Stimulated activated effector memory CD8-positive, alpha-beta T cell treated with anti-CD3 and anti-CD28 coated beads, Interleukin-12 subunit alpha, Interleukin-12 subunit beta, amount 100 ng/mL, for 72 hours (primary cell): ENCODE measurements around the gene LHX6.

Source experiments
- ATAC-seq: fragments of 150-1000 bp; cut with Tn5 transposase; 2 replicates; pipeline ENCODE4 v1.10.0; 2021
- DNase-seq, 2 donors: peaks; one replicate each; pipeline ENCODE4 v3.0.0; 2021 to 2022; ENCODE audit warnings: low spot score in 2 of 2
- H3K27ac Mint-ChIP-seq: one replicate; pipeline ENCODE4 v1.8.0; 2022; ENCODE audit warnings: mild to moderate bottlenecking, mixed read lengths
- H3K36me3 Mint-ChIP-seq: one replicate; pipeline ENCODE4 v1.8.0; 2022; ENCODE audit warnings: mild to moderate bottlenecking, mixed read lengths
- H3K4me1 Mint-ChIP-seq: one replicate; pipeline ENCODE4 v1.8.0; 2022; ENCODE audit warnings: mixed read lengths
- H3K4me3 Mint-ChIP-seq: one replicate; pipeline ENCODE4 v1.8.0; 2022; ENCODE audit warnings: mild to moderate bottlenecking, mixed read lengths
- H3K9me3 Mint-ChIP-seq: one replicate; pipeline ENCODE4 v1.8.0; 2022; ENCODE audit warnings: mixed read lengths

LHX6 gene

DNA sequence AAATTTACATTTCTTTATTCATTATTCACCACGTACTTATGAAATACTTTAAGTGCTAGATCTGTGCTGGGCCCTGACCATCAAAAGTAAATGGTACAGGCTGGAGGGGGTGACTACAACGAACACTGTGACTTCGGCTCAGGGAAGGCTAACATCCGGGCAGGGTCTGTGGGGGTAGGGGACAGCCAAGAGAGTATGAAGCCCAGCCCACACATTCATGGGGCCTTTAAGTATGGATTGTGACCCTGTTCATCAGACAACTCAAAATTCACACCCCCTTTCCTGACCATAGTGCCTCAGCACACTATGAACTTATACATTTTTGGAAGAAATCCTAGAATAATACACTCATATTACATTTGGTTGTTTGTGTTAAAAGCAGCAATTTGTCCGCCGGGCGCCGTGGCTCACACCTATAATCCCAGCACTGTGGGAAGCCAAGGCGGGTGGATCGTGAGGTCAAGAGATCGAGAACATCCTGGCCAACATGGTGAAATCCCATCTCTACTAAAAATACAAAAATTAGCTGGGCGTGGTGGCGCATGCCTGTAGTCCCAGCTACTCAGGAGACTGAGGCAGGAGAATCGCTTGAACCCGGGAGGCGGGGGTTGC lies 35.7 kb downstream of the LHX6 start:
- Mint-ChIP-seq H3K9me3 (no peaks in the 10 kb centered on the region), H3K4me1 (no peaks in the 10 kb centered on the region), H3K4me3 (no peak overlapping the region), H3K36me3 (no peaks in the 10 kb centered on the region), H3K27ac (no peak overlapping the region)
- ATAC-seq (no peak), DNase-seq (no peak)

DNA sequence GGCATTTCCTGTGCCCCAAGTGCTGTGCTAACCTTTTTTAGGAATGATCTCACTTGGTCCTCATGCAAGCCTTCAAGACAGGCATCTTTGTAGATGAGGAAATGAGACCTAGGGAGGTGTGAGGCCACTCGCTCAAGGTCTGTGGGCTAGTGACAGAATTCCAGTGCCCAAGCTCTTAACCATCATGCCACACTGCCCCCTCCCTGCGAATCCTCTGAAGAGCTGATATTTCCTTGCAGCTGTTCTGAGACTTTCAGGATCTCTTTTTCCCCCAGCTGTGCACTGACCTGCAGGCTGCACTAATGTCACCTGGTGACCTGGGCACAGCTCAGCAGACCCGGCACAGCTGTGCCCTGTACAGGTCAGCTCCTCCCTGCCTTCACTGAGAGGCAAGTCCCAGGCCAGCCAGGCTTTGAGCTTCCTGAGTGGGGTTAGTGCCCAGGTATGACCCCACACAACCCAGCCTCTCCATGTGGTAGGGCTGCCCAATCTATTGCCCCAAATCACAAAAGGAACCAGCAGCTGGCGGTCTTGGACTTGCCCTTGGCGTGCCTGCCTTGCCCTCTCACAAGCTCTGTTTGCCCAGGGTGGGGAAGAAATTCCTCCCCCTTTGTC lies 36.4 kb downstream of the LHX6 start:
- Mint-ChIP-seq H3K4me1 (no peaks in the 10 kb centered on the region), H3K36me3 (no peaks in the 10 kb centered on the region), H3K9me3 (no peaks in the 10 kb centered on the region), H3K4me3 (no peak overlapping the region), H3K27ac (no peak overlapping the region)
- ATAC-seq (no peak), DNase-seq (no peak)

DNA sequence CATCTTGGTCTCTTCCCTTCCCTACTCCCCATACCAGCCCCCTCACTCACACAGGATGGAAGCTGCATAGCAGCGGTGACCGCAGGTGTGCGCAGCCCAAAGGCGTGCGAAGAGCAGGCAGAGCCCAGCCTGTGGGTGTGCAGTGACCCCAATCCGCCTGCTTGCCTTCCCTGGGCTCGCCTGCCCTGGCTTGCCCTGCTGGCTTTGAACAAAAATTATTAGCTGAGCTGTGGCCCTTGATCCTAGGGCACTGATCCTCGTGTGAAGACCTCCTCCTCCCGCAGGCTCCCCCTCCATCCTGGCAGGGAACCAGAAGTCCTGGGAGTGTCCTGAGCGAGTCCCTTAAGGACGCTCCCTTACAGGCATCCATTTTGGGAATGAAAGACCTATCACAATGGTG lies 37.2 kb downstream of the LHX6 start:
- Mint-ChIP-seq H3K36me3 (no peaks in the 10 kb centered on the region), H3K9me3 (no peaks in the 10 kb centered on the region), H3K4me1 (no peaks in the 10 kb centered on the region), H3K27ac (no peak overlapping the region), H3K4me3 (no peak overlapping the region)
- ATAC-seq = no peak
- DNase-seq = no peak

DNA sequence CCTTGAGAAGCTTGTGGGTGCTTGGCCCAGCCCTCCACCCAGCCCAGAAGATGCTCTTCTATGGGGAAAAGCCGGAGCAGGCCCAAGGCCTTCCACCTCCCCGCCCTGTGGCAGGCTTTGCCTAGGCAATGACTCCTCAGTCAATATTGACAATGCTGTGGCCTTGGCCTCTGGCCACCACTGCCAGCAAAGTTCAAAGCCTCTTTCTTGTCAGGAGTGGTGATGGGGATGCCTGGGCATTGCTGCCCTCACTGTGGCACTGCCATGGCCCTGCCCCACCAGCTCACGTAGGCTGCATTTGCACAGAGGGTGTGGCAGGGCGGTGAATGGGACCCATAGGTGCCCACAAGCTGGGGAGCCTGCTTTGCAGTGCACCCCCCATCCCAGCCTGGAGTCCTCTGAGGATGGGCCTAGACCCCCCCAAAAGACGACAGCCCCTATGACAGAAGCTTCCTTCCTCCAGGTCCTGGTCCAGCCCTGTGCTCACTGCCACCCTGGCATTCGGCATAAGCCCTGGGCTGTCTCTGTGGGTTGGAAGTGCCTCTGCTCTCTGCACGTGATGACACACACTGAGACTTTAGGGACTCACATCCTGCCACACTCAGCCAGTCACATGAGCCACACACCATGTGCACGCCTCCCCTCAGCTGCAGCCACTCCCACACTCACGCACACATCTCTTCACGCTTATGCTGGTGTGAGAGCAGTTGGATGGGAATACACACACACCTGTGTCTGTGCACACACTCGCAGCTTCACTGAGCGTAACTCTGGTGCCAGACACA lies 38.0 kb downstream of the LHX6 start:
- Mint-ChIP-seq H3K4me3 (no peak overlapping the region), H3K27ac (no peak overlapping the region), H3K4me1 (no peaks in the 10 kb centered on the region), H3K9me3 (no peaks in the 10 kb centered on the region), H3K36me3 (no peaks in the 10 kb centered on the region)
- ATAC-seq = peak; percentile 74
- DNase-seq = no peak

DNA sequence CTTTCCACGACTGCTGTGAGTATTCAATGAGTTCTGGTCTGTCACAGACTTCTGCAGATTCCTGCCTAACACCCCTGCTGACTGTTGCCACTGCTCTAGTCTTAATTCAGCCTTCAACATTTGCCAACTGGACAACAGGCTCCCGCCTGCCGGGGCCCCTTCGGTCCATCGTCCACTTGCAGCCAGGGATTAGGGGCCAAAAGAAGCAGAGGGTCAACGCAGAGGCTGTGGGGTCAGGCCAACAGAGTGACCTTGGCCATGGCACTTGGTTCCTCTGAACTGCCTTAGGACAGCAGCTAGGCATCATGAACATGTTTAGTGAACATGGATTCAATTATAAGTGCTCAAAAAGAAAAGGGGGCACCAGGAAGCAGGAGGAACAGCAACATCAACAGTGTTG lies 40.4 kb downstream of the LHX6 start:
- H3K36me3 Mint-ChIP-seq = no peaks in the 10 kb centered on the region
- no peak overlapping the region for H3K4me3 Mint-ChIP-seq
- H3K4me1 Mint-ChIP-seq = no peaks in the 10 kb centered on the region
- DNase-seq = no peak
- ATAC-seq = no peak
- no peaks in the 10 kb centered on the region for H3K9me3 Mint-ChIP-seq
- H3K27ac Mint-ChIP-seq = no peak overlapping the region

DNA sequence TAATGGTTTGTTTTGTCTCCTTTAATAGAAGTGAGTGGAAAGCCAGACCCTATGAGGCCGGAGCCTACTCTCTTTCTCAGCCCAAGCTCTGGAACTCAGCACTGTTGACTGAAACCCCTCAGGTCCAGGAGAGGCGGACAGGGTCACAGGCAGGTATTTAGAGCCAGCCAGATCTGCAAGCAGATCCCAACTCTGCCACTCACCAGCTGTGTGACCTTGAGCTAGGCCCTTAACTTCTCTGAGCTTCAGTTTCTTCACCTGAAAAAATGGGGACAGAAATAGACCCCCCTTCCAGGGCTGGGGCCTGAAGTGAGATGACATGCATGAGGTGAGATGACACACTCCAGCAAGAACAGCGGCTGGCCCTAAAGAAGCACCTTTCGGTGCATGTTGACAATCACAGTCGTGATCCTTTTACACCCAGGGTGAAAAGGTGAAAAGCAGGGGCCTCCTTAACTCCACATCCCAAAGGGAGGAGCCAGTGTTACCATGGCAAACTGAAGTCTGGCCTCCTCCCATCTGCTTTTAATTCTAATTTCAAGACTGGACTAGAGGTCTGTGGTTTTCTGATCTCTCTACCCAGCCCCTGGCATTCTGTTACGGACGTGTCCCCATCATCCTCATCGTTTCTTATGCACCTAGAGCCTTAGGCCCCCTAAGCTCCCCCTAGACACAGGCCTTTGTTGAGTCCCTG lies 41.8 kb downstream of the LHX6 start:
- H3K4me1 Mint-ChIP-seq = no peaks in the 10 kb centered on the region
- no peaks in the 10 kb centered on the region for H3K9me3 Mint-ChIP-seq
- no peaks in the 10 kb centered on the region for H3K36me3 Mint-ChIP-seq
- H3K4me3 Mint-ChIP-seq = no peak overlapping the region
- ATAC-seq (no peak), DNase-seq (no peak)
- H3K27ac Mint-ChIP-seq = no peak overlapping the region

DNA sequence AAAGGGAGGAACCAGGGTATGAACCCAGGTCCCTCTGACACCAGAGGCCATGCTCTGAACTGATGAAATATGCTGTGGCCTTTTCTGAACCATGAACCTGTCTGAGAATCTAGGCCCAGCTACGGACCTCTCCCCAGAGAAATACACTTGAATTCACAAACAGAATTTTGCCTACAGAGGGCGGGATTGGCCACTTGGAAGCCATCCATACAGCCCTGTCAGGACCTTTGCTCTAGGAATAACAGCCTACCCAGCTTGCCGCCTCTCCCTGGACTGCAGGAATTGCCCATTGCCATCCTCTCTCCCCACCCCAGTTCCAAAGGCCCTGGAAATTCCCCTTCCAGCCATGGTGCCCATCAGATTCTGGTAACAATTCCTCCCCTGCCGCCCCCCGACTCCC lies 42.5 kb downstream of the LHX6 start:
- Mint-ChIP-seq H3K4me3 (no peak overlapping the region), H3K4me1 (no peaks in the 10 kb centered on the region), H3K27ac (no peak overlapping the region), H3K9me3 (no peaks in the 10 kb centered on the region), H3K36me3 (no peaks in the 10 kb centered on the region)
- no peak for DNase-seq
- ATAC-seq = no peak

DNA sequence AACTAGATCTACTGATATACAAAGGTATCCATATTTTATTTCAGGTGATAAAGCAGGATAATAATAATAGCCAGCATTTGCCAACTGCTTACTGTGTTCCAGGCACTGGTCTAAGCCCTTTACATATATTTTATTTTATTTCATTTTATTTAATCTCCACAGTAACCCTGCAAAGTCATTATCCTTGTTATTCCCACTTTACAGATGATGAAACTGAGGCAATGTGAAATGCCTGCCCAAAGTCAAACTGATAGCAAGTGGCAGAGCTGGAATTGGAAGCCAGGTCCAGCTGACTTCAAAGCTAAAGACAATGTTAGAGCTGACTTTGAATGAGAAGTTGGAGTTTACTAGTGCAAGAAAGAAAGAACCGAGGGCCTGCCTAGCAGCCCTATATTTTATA lies 44.2 kb downstream of the LHX6 start:
- ATAC-seq (no peak), DNase-seq (no peak)
- Mint-ChIP-seq H3K4me1 (no peaks in the 10 kb centered on the region), H3K4me3 (no peak overlapping the region), H3K27ac (no peak overlapping the region), H3K9me3 (no peaks in the 10 kb centered on the region), H3K36me3 (no peaks in the 10 kb centered on the region)

DNA sequence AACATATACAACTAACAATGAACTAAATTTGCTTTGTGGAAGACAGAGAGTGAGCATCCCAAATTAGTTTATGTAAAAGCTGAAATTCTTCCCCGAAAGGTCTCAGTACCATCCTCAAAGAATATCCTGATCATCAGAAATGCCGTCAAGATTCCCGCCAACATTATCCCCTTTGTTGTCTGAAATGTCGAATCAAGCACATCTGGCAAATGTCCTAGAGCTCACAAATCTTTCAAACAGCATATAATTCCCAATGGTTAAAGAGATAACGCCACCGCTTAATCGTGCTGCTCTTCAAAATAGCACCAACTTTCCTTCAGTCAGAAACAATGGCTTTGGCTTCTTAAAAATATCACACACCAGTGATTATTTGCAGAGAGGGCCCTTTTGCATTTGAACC lies 45.3 kb downstream of the LHX6 start:
- Mint-ChIP-seq H3K36me3 (no peaks in the 10 kb centered on the region), H3K9me3 (no peaks in the 10 kb centered on the region)

DNA sequence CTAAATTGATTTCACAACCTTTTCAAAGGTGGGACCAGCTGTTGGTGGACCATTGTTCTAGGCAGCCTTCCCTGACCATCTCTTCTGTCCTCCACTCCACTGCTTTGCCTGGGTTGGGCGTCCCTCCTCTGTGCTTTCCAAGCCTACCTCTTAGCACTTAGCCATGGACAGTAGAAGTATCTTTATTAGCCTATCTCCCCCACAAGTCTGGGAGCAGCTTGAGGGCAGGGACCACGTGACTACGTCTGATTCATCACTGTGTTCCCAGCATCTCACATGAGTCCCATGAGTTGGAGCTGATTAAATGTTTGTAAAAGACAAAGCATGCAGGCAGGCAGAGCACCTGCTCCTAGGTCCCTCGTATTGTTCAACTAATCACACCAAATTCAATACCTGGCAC lies 48.1 kb downstream of the LHX6 start:
- ATAC-seq (peak; percentile 28), DNase-seq (no peak)
- H3K36me3 Mint-ChIP-seq = no peaks in the 10 kb centered on the region
- no peak overlapping the region for H3K27ac Mint-ChIP-seq
- no peaks in the 10 kb centered on the region for H3K4me1 Mint-ChIP-seq
- H3K9me3 Mint-ChIP-seq = no peaks in the 10 kb centered on the region
- no peak overlapping the region for H3K4me3 Mint-ChIP-seq

More for the DNA sequence above, 45.3 kb downstream of the LHX6 start:
- Mint-ChIP-seq H3K4me1 (no peaks in the 10 kb centered on the region), H3K4me3 (no peak overlapping the region), H3K27ac (no peak overlapping the region)
- no peak for ATAC-seq
- no peak for DNase-seq

DNA sequence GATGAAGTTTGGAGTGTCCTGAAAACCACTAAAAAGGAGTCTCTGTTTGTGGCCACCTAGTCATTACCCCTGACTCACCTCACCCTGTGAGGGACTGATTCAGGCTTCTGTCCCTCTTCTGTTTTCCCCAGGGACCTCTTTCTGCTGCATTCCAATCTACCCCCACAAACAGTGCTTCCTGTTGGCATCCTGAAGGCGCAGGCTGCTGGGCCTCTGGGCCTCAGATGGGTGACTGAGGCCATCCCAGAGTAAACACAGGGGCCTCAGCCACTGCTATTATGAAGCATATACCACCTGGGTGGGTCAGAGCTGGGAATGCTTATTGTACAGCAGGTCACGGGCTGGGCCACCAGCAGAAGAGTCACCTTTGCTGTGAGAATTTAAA lies 49.1 kb downstream of the LHX6 start:
- no peaks in the 10 kb centered on the region for H3K4me1 Mint-ChIP-seq
- H3K36me3 Mint-ChIP-seq = no peaks in the 10 kb centered on the region
- DNase-seq = no peak
- H3K4me3 Mint-ChIP-seq = no peak overlapping the region
- no peak for ATAC-seq
- H3K27ac Mint-ChIP-seq = no peak overlapping the region
- no peaks in the 10 kb centered on the region for H3K9me3 Mint-ChIP-seq

DNA sequence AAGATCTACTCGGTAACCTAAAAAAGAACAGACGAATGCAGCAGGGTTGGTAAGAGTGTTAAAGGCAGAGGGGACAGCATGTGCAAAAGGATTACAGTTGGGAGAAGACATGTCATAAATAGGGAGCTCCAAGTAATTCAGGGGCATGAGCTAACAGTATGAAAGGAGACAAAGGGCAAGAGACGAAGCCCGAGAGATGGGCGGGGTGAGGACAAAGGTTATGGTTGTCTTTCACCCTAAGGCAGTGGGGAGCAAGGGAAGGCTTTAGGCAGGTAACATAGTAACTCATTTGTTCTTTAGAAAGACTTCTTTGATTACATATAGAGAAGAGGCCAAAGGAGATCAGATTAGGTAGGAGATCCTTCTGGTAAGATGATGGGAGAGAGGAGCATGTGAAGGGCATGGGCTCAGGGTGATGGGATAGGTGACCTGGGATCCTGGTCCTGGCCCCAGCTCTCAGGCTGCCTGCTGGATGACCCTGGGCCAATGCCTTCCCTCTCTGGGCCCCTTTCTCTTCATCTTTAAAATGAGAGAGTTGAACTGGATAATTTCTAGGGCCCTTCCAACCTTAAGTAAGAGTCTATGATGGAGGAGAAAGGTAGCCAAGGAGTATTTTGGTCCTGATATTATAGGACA lies 49.6 kb downstream of the LHX6 start:
- no peak for ATAC-seq
- Mint-ChIP-seq H3K4me1 (no peaks in the 10 kb centered on the region), H3K9me3 (no peaks in the 10 kb centered on the region), H3K4me3 (no peak overlapping the region), H3K36me3 (no peaks in the 10 kb centered on the region), H3K27ac (no peak overlapping the region)
- no peak for DNase-seq

DNA sequence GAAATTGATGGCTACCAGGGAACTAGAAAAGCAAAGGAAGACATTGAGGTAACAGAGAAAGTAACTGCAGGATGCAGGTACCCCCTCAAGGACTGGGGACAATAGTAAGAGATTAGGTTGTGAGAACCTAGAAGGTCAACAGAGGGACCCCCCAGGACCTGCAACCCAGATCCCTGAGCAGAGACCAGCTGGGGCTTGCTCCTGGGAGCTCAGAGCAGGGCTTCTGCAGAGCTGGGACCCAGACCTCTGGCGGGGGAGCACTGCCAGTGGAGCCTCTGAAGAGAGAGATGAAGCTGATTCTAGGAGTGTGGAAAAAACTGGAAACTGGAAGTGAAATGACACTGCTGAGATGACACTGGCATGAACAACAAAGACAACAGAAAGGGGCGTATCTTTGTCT lies 51.8 kb downstream of the LHX6 start:
- no peak overlapping the region for H3K27ac Mint-ChIP-seq
- no peaks in the 10 kb centered on the region for H3K36me3 Mint-ChIP-seq
- H3K4me3 Mint-ChIP-seq = no peak overlapping the region
- no peaks in the 10 kb centered on the region for H3K9me3 Mint-ChIP-seq
- H3K4me1 Mint-ChIP-seq = no peaks in the 10 kb centered on the region
- no peak for DNase-seq
- no peak for ATAC-seq

DNA sequence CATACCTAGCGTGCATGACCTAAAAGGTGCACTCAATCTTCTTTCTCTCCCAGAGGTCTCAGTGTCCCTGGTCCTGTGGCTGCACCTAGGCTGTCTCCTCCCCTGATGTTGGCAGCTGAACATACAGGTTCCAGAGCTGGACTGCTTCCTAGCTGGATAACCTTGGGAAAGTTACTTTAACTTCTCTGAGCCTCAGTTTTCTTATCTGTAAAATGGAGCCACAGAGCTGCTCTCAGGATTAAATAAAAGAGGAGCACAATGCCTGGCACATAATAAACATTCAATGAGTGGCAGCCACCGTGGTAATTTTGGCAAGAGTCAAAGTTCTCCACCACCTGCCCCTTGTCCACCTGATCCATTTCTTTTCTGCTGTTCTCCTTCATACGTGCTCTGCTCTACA lies 55.1 kb downstream of the LHX6 start:
- H3K9me3 Mint-ChIP-seq = no peaks in the 10 kb centered on the region
- H3K36me3 Mint-ChIP-seq = no peaks in the 10 kb centered on the region
- no peaks in the 10 kb centered on the region for H3K4me1 Mint-ChIP-seq
- DNase-seq = no peak
- ATAC-seq = no peak
- H3K4me3 Mint-ChIP-seq = no peak overlapping the region
- H3K27ac Mint-ChIP-seq = no peak overlapping the region

DNA sequence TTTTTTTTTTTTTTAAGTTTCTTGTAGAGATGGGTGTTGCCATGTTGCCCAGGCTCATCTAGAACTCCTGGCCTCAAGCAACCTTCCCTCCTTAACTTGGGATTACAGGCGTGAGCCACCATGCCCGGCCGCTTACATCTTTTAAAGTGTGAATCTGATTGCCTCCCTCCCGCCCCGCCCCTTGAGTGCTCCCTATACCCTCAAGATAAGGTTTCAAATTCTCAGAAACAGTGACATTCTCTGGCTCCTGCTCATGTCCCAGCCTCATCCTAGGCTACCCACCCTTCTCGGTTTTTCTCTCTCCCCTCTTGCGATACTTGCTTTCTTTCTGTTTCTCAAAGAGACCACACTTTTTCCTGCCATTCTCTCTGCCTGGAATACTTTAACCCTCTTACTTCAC lies 56.6 kb downstream of the LHX6 start:
- H3K27ac Mint-ChIP-seq = no peak overlapping the region
- H3K4me3 Mint-ChIP-seq = no peak overlapping the region
- DNase-seq = no peak
- no peaks in the 10 kb centered on the region for H3K9me3 Mint-ChIP-seq
- H3K4me1 Mint-ChIP-seq = no peaks in the 10 kb centered on the region
- H3K36me3 Mint-ChIP-seq = no peaks in the 10 kb centered on the region
- no peak for ATAC-seq
